ENCODE measurements around the gene HSDL2. TPM values are rescaled to one million over a fixed set of nuclear protein-coding genes. Genes with fewer than 3 reads are reported as not detected.

The HSDL2 gene
- total RNA-seq, 1 experiment from 2014 or later = 32.2 TPM

- ChIA-PET CTCF (no interaction called here), POLR2A (interaction anchor here (0.5 kb wide), 1 partner anchor 170 kb away, joined by 4 read pairs; no protein-coding TSS in a partner anchor)
- intact Hi-C loops (cut with micrococcal nuclease; ENCODE audit: unreplicated experiment) = no loop called here
- TF ChIP-seq REST (IDR thresholded peaks at IDR 0.05; ENCODE audit: insufficient read depth in 1 of 2, low read depth in 2 of 2, low read length in 1 of 2) (no peak), TCF7L2 (IDR thresholded peaks at IDR 0.05; ENCODE audit: low read depth, low read length) (no peak), CTCF (IDR thresholded peaks at IDR 0.05) (no peak), POLR2AphosphoS5 (IDR thresholded peaks at IDR 0.05; ENCODE audit: low read depth, low read length) (no peak), SIN3A (IDR thresholded peaks at IDR 0.05; ENCODE audit: borderline replicate concordance, insufficient read depth, low read depth, low read length) (no peak)
- peaks cover 5% of the 10 kb centered on the region for H3K36me3 ChIP-seq (ENCODE audit: control insufficient read depth, insufficient read depth, low read length)
- no peak for ATAC-seq
- H3K9me3 ChIP-seq (ENCODE audit: control insufficient read depth, insufficient read depth, low read depth, low read length) = no peaks in the 10 kb centered on the region
- no peak for DNase-seq (ENCODE audit: low read depth, low spot score)
- H3K27me3 ChIP-seq (ENCODE audit: control insufficient read depth, insufficient read depth, low read length) = no peaks in the 10 kb centered on the region
- no TSS peak for BruUV-seq (replicated peaks)
- H3K27ac ChIP-seq (ENCODE audit: low read length) = no peak overlapping the region
- H3K4me3 ChIP-seq (ENCODE audit: low read depth in 2 of 2, low read length in 2 of 2) = no peak overlapping the region
- H3K4me1 ChIP-seq (ENCODE audit: control insufficient read depth, insufficient read depth, low read length) = peaks cover 7% of the 10 kb centered on the region
- in situ Hi-C loops (cut with HindIII; ENCODE audit: low pct_unique_long_range_greater_than_20kb, low sequenced_read_pairs) = no loop called here
Measured at GRCh38 chr9:112384219-112384618, 4.3 kb downstream of the HSDL2 start.

- no peak overlapping the region for H3K4me3 ChIP-seq (ENCODE audit: low read depth in 2 of 2, low read length in 2 of 2)
- in situ Hi-C loops (cut with HindIII; ENCODE audit: low pct_unique_long_range_greater_than_20kb, low sequenced_read_pairs) = no loop called here
- ATAC-seq (no peak), DNase-seq (ENCODE audit: low read depth, low spot score) (no peak)
- peaks cover 7% of the 10 kb centered on the region for H3K4me1 ChIP-seq (ENCODE audit: control insufficient read depth, insufficient read depth, low read length)
- POLR2A ChIA-PET = interaction anchor here (0.5 kb wide), 1 partner anchor 171 kb away, joined by 4 read pairs; no protein-coding TSS in a partner anchor
- no peaks in the 10 kb centered on the region for H3K27me3 ChIP-seq (ENCODE audit: control insufficient read depth, insufficient read depth, low read length)
- no peak for TF ChIP-seq CTCF (IDR thresholded peaks at IDR 0.05)
- intact Hi-C loops (cut with micrococcal nuclease; ENCODE audit: unreplicated experiment) = no loop called here
- H3K36me3 ChIP-seq (ENCODE audit: control insufficient read depth, insufficient read depth, low read length) = peaks cover 5% of the 10 kb centered on the region
- no TSS peak for BruUV-seq (replicated peaks)
- no peaks in the 10 kb centered on the region for H3K9me3 ChIP-seq (ENCODE audit: control insufficient read depth, insufficient read depth, low read depth, low read length)
- no peak overlapping the region for H3K27ac ChIP-seq (ENCODE audit: low read length)
- CTCF ChIA-PET = no interaction called here
Measured at GRCh38 chr9:112384690-112385089, 4.8 kb downstream of the HSDL2 start.
